Body of pancreas (tissue), 4 donors: Measurements from ENCODE around the gene FBRSL1. TPM values are rescaled to one million over a fixed set of nuclear protein-coding genes. Genes with fewer than 3 reads are reported as not detected.

Source experiments
- ATAC-seq: fragments of 150-250 bp; one replicate; pipeline ENCODE4 v1.9.1; 2016
- DNase-seq, 4 donors: peaks; one replicate each; pipeline ENCODE4 v3.0.0-alpha.2; 2019
- H3K27ac ChIP-seq, 4 donors: fragments of 200-600 bp; sonication (generic); 1 replicate in 3 of 4; 2 replicates in 1 of 4; pipeline versions ENCODE4 v1.5.1 to v1.6.1; 2016 to 2019; ENCODE audit warnings: mild to moderate bottlenecking in 1 of 4, mixed read lengths in 1 of 4, moderate library complexity in 1 of 4
- H3K27me3 ChIP-seq, 2 donors: fragments of 200-600 bp; sonication (generic); one replicate each; pipeline ENCODE4 v1.6.0; 2016; ENCODE audit warnings: mild to moderate bottlenecking in 1 of 2
- H3K36me3 ChIP-seq, 2 donors: fragments of 200-600 bp; sonication (generic); replicated peaks in 1 of 2; 2 replicates each; pipeline ENCODE4 v1.5.1; 2016; ENCODE audit warnings: low read depth in 2 of 2; ENCODE audit not compliant: insufficient read depth in 1 of 2
- H3K4me1 ChIP-seq: fragments of 200-600 bp; sonication (generic); one replicate; pipeline ENCODE4 v1.6.0; 2016
- H3K4me3 ChIP-seq, 2 donors: fragments of 200-600 bp; sonication (generic); 1 replicate in 1 of 2; 2 replicates in 1 of 2; pipeline ENCODE4 v1.5.1; 2016 to 2019
- H3K9me3 ChIP-seq, 3 donors: fragments of 200-600 bp; sonication (generic); 1 replicate in 2 of 3; 2 replicates in 1 of 3; pipeline ENCODE4 v1.5.1; 2016
- CTCF ChIP-seq, 7 experiments: fragments of 450-650 bp in 4 of 7; fragments of 200-600 bp in 3 of 7; sonication (generic) in 3 of 7; IDR thresholded peaks; one replicate each; pipeline ENCODE4 v1.5.1; 2016 to 2019; ENCODE audit warnings: antibody characterized with exemption in 7 of 7
- POLR2A ChIP-seq, 3 donors: fragments of 450-650 bp; IDR thresholded peaks; one replicate each; pipeline ENCODE4 v1.6.1; 2016; ENCODE audit warnings: antibody characterized with exemption in 3 of 3, mild to moderate bottlenecking in 2 of 3
- WGBS, 2 donors: methylation state at CpG; one replicate each; pipeline ENCODE4 v1.1.5; 2017; 5-methylcytosine and 5-hydroxymethylcytosine counted together
- intact Hi-C: fragments of 100-400 bp; cut with DNase I; formaldehyde crosslinking; loops from one replicate; pipeline ENCODE4 v1.15.1; 2023
- total RNA-seq, 2 donors: library from RNA; depleted of rRNA; stranded (reverse); fragments of >200 nt; gene quantifications; one replicate each; pipeline ENCODE4 v1.1.0, GENCODE V29; 2016

The FBRSL1 gene
- total RNA-seq, 2 donors from 2014 or later, result 29.8 to 50.1 TPM

DNA sequence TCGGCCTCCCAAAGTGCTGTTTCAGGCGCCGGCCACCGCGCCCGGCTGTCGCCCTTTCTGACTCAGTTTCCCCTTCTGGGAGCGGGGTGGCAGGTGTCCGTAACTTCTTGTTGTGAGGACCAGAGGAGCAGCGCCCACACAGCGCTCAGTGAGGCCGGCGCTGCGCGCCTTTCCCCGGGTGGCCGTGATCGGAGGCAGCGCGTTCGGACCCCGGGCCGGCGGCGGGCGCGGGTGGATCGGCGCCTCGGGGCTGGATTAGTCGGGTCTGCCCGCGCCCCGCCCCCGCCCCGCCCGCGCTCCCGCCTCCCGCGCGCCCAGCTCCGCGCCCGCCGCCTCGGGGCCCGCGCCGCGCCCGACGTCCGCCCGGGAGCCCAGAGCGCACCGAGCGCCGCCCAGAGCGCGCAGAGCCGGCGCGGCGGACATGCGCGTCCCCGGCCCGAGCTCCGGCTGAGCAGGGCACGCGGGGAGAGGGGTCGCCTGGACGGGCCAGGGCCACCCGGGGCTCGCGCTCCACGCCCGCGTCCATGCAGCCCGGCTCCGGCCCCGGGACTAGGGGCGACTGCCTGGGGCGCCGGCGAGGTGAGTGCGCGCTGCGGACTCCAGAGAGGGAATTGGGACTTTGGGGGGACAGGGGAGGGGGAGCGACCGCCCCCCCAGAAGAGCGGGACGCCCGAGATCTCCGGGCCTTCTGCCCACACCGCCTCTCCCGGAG, 69.9 kb downstream of the FBRSL1 start:
- Histone ChIP-seq H3K4me1 (peaks cover 35% of the 10 kb centered on the region), H3K27me3 (no peaks in the 10 kb centered on the region), H3K4me3 (peak overlapping the region; percentile 19 to 45), H3K36me3 (no peaks in the 10 kb centered on the region), H3K27ac (peak overlapping the region in 1 of 4 donors; percentile 34), H3K9me3 (no peaks in the 10 kb centered on the region)
- intact Hi-C loops, result no loop called here
- WGBS, 2 donors, result 1% methylated on average over 9 to 58 of the region's 98 CpGs
- DNase-seq (peak; percentile 28 to 66 (median 48)), ATAC-seq (peak; percentile 80)
- no peak for TF ChIP-seq CTCF (IDR thresholded peaks at IDR 0.05)
- no peak for TF ChIP-seq POLR2A (IDR thresholded peaks at IDR 0.05)

- DNase-seq (peak; percentile 22 to 52 (median 36)), ATAC-seq (peak; percentile 48)
- intact Hi-C loops, result no loop called here
- H3K4me3 ChIP-seq, result peak overlapping the region; percentile 19 to 45
- no peaks in the 10 kb centered on the region for H3K36me3 ChIP-seq
- TF ChIP-seq POLR2A (IDR thresholded peaks at IDR 0.05) (no peak), CTCF (IDR thresholded peaks at IDR 0.05) (no peak)
- H3K27me3 ChIP-seq, result no peaks in the 10 kb centered on the region
- H3K27ac ChIP-seq, result peak overlapping the region in 2 of 4 donors; percentile 5 to 34
- peaks cover 35% of the 10 kb centered on the region for H3K4me1 ChIP-seq
- 1% methylated on average over 18 of the region's 36 CpGs; no CpG with 5 or more reads in 1 of the 2 donors for WGBS, 2 donors
- H3K9me3 ChIP-seq, result no peaks in the 10 kb centered on the region
These were observed 70.3 kb downstream of the FBRSL1 start for GRCh38 chr12:132560364-132560613.

GRCh38 chr12:132560614-132561426, 70.9 kb downstream of the FBRSL1 start:
- Histone ChIP-seq H3K4me1 (peaks cover 35% of the 10 kb centered on the region), H3K36me3 (no peaks in the 10 kb centered on the region), H3K27me3 (no peaks in the 10 kb centered on the region), H3K27ac (peak overlapping the region in 1 of 4 donors; percentile 5), H3K9me3 (no peaks in the 10 kb centered on the region), H3K4me3 (peak overlapping the region; percentile 5 to 45)
- TF ChIP-seq CTCF (IDR thresholded peaks at IDR 0.05) (peak; percentile 27 to 58 (median 51)), POLR2A (IDR thresholded peaks at IDR 0.05) (peak in 2 of 3 donors; percentile 12 to 22)
- intact Hi-C loops, result no loop called here
- ATAC-seq (peak; percentile 58), DNase-seq (peak; percentile 63 to 86 (median 80))
- WGBS, 2 donors, result 5 to 35% methylated on average over 10 to 45 of the region's 49 CpGs

Other genes with a start within 250 kb of the FBRSL1 start
- not detected for gene GALNT9, start 160.6 kb upstream of the FBRSL1 start, total RNA-seq
- gene LRCOL1, start 120.4 kb downstream of the FBRSL1 start, total RNA-seq, result not detected
- 1 to 10 TPM in 1 of 2 donors, not detected in 1; 1.0 TPM for gene P2RX2, start 128.6 kb downstream of the FBRSL1 start, total RNA-seq
- gene POLE, start 197.2 kb downstream of the FBRSL1 start, total RNA-seq, result 10 to 100 TPM; 12.5 to 36.9 TPM
- 10 to 100 TPM; 37.2 to 39.7 TPM for gene PXMP2, start 197.4 kb downstream of the FBRSL1 start, total RNA-seq
- gene PGAM5, start 220.7 kb downstream of the FBRSL1 start, total RNA-seq, result 10 to 100 TPM; 15.0 to 39.2 TPM